Activated CD8-positive, alpha-beta T cell treated with anti-CD3 and anti-CD28 coated beads, Interleukin-2, amount 10 ng/mL, durations not matched to agents 7 days and 5 days (primary cell): ENCODE data around the gene PLP1. TPM values are rescaled to one million over a fixed set of nuclear protein-coding genes. Genes with fewer than 3 reads are reported as not detected.
"Not testable (repeated sequence)": the region's sequence is repeated elsewhere in the genome, so short reads cannot be mapped to it uniquely, and the experiment has no call there.

Experiments
- ATAC-seq: fragments of 150-1000 bp; cut with Tn5 transposase; one replicate; pipeline ENCODE4 v1.10.0; 2021; ENCODE audit warnings: moderate library complexity
- CTCF ChIA-PET: fragments of 350-600 bp; sonication (Branson Sonifier 250); formaldehyde crosslinking; loops from one replicate; lab custom pipeline; 2021; ENCODE audit warnings: antibody characterized with exemption; lab: Charles Lee
- POLR2A ChIA-PET: fragments of 350-600 bp; sonication (Branson Sonifier 250); formaldehyde crosslinking; loops from one replicate; lab custom pipeline; 2021; ENCODE audit warnings: antibody characterized with exemption; lab: Charles Lee
- DNase-seq: peaks from one replicate; pipeline ENCODE4 v3.0.0-alpha.2; 2020
- H3K27ac Mint-ChIP-seq: one replicate; pipeline ENCODE4 v1.8.0; 2021; ENCODE audit warnings: mild to moderate bottlenecking, mixed read lengths
- H3K27me3 Mint-ChIP-seq: one replicate; pipeline ENCODE4 v1.8.0; 2021; ENCODE audit warnings: low read depth, mixed read lengths
- H3K36me3 Mint-ChIP-seq: one replicate; pipeline ENCODE4 v1.8.0; 2021; ENCODE audit warnings: low read depth, mixed read lengths
- H3K4me1 Mint-ChIP-seq: one replicate; pipeline ENCODE4 v1.8.0; 2021; ENCODE audit warnings: low read depth, mixed read lengths
- H3K4me3 Mint-ChIP-seq: one replicate; pipeline ENCODE4 v1.8.0; 2021; ENCODE audit warnings: mild to moderate bottlenecking, mixed read lengths
- H3K9me3 Mint-ChIP-seq: one replicate; pipeline ENCODE4 v1.8.0; 2022; ENCODE audit warnings: mixed read lengths; ENCODE audit not compliant: insufficient read depth
- total RNA-seq, 2 experiments: library from RNA; stranded (reverse); gene quantifications; one replicate each; pipeline ENCODE4 v1.2.3, GENCODE V29; 2021

Gene PLP1
- total RNA-seq, 2 experiments from 2014 or later: not detected

DNA sequence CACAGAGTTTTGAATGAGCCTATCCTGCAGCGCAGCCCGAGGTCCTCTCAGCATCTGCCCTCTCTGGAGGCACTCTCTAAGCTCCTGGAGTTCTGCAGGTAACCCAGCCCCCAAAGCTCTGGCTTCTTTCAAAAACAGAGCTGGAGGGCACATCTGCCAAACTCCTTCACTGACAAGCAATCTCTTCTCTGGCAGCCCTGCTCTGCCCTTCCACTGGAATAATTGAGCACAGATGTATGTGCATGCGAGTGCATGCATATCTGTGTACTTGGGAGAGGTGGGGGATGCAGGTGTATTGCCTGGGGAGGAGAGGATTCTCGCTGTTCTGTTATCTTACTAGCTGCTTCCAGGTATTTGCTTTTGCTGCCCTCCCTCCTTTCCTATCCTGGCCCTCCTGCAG lies 22.2 kb upstream of the PLP1 start:
- H3K4me3 Mint-ChIP-seq: no peak overlapping the region
- H3K27ac Mint-ChIP-seq: no peak overlapping the region
- no peak for ATAC-seq
- H3K27me3 Mint-ChIP-seq: peaks cover 2% of the 10 kb centered on the region
- ChIA-PET CTCF (no interaction called here), POLR2A (no interaction called here)
- no peaks in the 10 kb centered on the region for H3K36me3 Mint-ChIP-seq
- no peaks in the 10 kb centered on the region for H3K4me1 Mint-ChIP-seq
- no peak for DNase-seq
- no peaks in the 10 kb centered on the region for H3K9me3 Mint-ChIP-seq

DNA sequence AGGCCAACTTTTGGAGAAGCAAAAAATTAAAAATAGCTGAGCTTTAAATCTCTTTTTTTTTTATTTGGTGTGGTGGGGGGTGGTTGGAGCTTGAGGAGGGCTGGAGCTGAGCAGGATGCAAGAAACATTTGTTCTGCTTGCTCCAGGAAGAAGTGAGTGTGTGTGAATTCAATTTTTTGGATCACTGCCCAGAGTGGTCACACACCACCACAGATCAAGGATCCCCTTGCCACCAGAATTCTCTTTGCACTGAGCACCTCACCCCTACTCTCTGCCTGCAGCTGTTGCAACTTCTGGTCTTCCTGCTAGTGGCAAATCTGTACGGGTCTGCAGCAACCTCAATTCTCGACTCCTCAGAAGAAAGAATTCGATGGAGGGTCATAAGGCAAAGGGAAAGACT lies 19.9 kb upstream of the PLP1 start:
- peaks cover 2% of the 10 kb centered on the region for H3K27me3 Mint-ChIP-seq
- no peaks in the 10 kb centered on the region for H3K4me1 Mint-ChIP-seq

DNA sequence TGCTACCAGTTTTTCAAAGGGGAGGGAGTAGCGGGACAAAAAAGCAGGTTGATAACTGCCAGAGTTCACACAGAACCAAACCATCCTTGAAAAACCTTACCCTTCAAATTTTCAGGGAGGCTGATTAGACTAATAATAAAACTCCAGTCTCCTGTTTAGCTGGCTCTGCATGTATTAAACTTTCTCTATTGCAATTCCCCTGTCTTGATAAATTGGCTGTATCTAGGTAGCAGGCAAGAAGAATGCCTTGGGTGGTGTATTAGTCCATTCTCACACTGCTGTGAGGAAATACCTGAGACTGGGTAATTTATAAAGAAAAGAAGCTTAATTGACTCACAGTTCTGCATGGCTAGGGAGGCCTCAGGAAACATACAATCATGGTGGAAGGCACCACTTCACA lies 18.1 kb upstream of the PLP1 start:
- ChIA-PET POLR2A (no interaction called here), CTCF (no interaction called here)
- ATAC-seq (no peak), DNase-seq (no peak)
- H3K4me1 Mint-ChIP-seq: no peaks in the 10 kb centered on the region
- no peaks in the 10 kb centered on the region for H3K36me3 Mint-ChIP-seq
- no peaks in the 10 kb centered on the region for H3K9me3 Mint-ChIP-seq
- no peak overlapping the region for H3K4me3 Mint-ChIP-seq
- peaks cover 2% of the 10 kb centered on the region for H3K27me3 Mint-ChIP-seq
- H3K27ac Mint-ChIP-seq: no peak overlapping the region

More for the DNA sequence above, 19.9 kb upstream of the PLP1 start:
- H3K27ac Mint-ChIP-seq: no peak overlapping the region
- no peak overlapping the region for H3K4me3 Mint-ChIP-seq
- ChIA-PET POLR2A (interaction anchor here (0.6 kb wide), 1 partner anchor 108 kb away, joined by 3 read pairs; no protein-coding TSS in a partner anchor), CTCF (no interaction called here)
- no peak for ATAC-seq
- no peaks in the 10 kb centered on the region for H3K36me3 Mint-ChIP-seq
- no peaks in the 10 kb centered on the region for H3K9me3 Mint-ChIP-seq
- DNase-seq: no peak

DNA sequence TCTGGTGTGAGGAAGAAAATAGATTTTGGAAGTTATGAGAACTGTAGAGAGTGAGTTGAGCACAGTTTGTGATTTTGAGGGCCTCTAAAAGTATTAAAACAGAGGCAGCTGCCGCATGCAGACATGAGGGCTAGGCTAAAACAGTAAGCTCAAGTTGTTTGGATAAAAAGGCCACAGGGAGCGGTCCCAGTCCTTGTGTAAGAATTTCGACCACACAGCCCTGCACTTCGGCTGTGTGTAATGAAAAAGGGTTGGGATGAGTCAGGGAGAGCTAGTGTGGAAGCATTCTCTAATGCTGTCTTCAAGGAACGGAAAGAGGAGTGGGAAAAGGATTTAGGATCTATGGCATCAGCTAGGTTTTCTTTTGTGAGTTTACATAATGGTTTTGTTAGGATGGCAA lies 13.1 kb upstream of the PLP1 start:
- CTCF ChIA-PET, ATAC-seq, H3K4me3 Mint-ChIP-seq, H3K27ac Mint-ChIP-seq, H3K36me3 Mint-ChIP-seq, H3K4me1 Mint-ChIP-seq, POLR2A ChIA-PET, H3K27me3 Mint-ChIP-seq, H3K9me3 Mint-ChIP-seq, DNase-seq: not testable (repeated sequence)

DNA sequence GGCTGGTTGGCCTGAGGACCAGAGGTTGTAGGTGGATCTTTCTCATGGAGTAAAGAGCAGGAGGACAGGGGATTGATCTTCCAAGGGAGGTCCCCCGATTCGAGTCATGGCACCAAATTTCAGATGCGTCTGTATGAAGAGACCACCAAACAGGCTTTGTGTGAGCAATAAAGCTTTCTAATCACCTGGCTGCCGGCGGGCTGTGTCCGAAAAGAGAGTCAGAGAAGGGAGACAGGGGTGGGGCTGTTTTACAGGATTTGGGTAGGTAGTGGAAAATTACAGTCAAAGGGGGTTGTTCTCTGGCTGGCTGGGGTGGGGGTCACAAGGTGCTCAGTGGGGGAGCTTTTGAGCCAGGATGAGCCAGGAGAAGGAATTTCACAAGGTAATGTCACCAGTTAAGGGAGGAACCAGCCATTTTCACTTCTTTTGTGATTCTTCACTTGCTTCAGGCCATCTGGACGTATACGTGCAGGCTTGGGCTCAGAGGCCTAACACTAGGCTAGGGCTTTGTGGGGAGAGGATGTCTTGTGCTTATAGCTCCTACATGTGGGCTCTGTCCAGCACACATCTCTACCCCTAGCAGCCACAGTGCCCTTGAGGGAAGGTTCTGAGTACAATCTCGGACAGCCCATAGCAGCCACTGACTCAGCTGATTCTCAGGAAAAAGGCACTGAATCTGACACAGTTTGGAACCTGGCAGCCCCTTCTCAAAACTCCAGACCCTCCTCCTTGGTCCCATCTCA lies 9.7 kb upstream of the PLP1 start:
- H3K36me3 Mint-ChIP-seq, DNase-seq, H3K27me3 Mint-ChIP-seq, H3K4me1 Mint-ChIP-seq, H3K27ac Mint-ChIP-seq, CTCF ChIA-PET, H3K9me3 Mint-ChIP-seq, POLR2A ChIA-PET, H3K4me3 Mint-ChIP-seq, ATAC-seq: not testable (repeated sequence)

DNA sequence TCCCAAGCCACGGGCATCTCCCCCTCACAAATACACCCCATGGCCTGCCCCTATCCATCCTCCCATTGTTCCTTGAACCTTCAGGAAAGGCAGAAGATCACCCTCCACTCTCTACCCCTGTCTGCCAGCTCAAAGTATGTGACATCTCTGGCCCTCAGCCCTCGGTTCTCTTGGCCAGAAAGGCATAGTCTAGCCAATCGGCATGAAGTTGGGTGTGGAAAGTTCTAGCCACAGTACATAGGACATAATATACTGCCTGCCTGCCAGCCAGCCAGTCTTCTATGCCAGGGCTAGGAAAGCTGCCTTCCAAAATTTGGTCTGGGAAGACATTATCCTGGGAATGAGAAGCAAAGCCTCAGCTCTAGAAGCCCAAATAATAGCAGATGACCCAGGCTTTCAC lies 3.2 kb upstream of the PLP1 start:
- DNase-seq: no peak
- no peaks in the 10 kb centered on the region for H3K36me3 Mint-ChIP-seq
- ChIA-PET CTCF (no interaction called here), POLR2A (no interaction called here)
- peaks cover 3% of the 10 kb centered on the region for H3K27me3 Mint-ChIP-seq
- H3K4me3 Mint-ChIP-seq: no peak overlapping the region
- ATAC-seq: no peak
- no peaks in the 10 kb centered on the region for H3K9me3 Mint-ChIP-seq
- no peaks in the 10 kb centered on the region for H3K4me1 Mint-ChIP-seq
- H3K27ac Mint-ChIP-seq: no peak overlapping the region

DNA sequence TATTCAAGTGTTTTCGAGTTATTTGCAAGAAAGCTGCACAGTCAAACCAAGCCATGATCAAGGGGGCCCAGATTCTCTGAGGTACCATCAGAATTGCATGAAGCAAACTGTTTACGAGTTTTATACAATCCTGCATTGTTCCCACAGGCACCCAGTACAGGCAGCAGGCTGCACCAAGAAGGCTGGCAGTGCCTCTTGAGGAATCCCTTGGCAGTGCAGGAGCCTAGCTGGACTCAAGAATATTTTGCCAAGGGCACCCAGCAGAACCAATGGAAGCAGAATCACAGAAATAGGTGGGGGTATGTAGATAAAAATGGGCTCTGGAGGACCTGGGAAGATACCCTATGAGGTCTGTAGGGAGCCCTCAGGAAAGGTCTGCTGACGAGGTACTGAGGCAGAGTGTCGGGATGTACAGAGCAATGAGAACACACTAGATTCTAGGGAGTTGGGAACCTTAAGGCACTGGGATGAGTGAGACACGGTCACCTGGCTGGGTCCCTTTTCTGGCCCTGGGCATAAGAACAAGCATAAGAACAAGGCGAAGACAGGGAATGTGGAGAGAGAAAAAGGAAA lies 2.5 kb upstream of the PLP1 start:
- no peak for DNase-seq
- Mint-ChIP-seq H3K27me3 (peaks cover 3% of the 10 kb centered on the region), H3K27ac (no peak overlapping the region), H3K36me3 (no peaks in the 10 kb centered on the region), H3K4me3 (no peak overlapping the region), H3K4me1 (no peaks in the 10 kb centered on the region), H3K9me3 (no peaks in the 10 kb centered on the region)
- no peak for ATAC-seq
- ChIA-PET CTCF (interaction anchor here (1.0 kb wide), 1 partner anchor 241 kb away, joined by 4 read pairs; no protein-coding TSS in a partner anchor), POLR2A (no interaction called here)

DNA sequence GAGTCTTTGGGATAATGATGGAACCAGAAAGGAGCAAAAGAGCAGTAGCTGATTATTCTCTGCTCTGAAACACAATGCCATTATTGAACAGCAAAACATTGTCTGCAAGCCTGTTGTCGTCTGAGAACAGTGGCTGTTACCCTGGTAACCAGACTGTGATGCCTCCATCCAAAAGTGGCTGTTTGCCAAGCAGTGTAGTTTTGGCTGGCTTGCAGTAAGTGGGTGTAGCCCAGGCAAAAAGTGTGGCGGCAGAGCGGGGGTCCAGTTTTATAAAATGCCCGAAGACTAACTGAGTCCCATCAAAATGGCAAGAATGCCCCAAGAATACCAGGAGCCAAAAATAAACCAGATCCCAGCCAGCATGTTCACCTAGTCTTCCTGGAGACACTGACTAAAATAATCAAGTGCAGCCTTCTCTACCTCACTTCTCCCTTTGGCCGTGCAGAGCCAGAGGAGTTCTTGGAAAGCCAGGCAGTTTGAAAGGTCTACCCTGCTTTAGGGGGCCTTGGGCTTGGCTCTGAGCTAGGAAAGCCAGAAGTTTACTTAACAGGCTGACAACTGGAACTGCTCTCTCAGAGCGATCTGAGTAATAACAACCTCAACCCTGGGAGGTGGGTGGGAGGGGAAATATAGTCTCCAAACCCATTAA lies 2.6 kb downstream of the PLP1 start:
- H3K4me3 Mint-ChIP-seq: no peak overlapping the region
- ChIA-PET CTCF (no interaction called here), POLR2A (no interaction called here)
- H3K27me3 Mint-ChIP-seq: peaks cover 3% of the 10 kb centered on the region
- ATAC-seq (no peak), DNase-seq (no peak)
- H3K36me3 Mint-ChIP-seq: no peaks in the 10 kb centered on the region
- peaks cover 7% of the 10 kb centered on the region for H3K4me1 Mint-ChIP-seq
- H3K27ac Mint-ChIP-seq: no peak overlapping the region
- H3K9me3 Mint-ChIP-seq: no peaks in the 10 kb centered on the region

DNA sequence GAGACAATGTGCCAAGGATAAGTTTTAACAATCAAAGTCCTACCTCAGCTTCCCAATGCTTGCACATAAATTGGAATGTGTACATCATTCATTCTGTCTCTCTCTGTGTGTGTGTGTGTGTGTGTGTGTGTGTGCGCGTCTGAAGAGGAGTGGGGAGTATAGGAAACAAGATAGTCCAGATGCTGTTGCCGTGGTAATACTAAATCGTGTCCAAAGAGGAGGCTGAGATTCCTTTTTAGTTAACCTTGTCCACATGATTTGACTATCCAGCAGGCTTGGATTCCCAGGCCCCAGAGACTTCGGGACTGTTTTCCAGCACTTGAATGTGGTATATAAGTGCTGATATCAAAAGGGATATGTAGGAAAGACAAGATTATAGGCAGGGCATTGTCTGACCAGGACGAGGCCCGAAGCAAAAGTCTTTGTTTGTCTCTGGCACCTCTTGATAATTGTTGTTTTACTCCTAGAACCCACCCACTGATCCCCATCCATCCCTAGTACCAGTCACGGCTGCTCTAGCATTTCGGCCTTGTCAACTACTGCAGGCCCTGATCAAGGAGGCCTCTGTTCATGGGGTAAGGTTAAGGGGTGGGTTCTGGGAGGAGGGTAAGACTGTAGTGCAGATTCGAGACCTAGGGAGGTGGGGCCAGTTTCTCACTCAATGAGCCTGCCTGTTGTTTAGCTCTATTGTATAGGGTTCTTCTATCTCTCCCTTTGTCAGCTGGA lies 3.9 kb downstream of the PLP1 start:
- no peak overlapping the region for H3K27ac Mint-ChIP-seq
- H3K4me3 Mint-ChIP-seq: no peak overlapping the region
- no peaks in the 10 kb centered on the region for H3K9me3 Mint-ChIP-seq
- DNase-seq (no peak), ATAC-seq (no peak)
- peaks cover 7% of the 10 kb centered on the region for H3K4me1 Mint-ChIP-seq
- no peaks in the 10 kb centered on the region for H3K36me3 Mint-ChIP-seq
- H3K27me3 Mint-ChIP-seq: no peaks in the 10 kb centered on the region
- ChIA-PET POLR2A (no interaction called here), CTCF (no interaction called here)

DNA sequence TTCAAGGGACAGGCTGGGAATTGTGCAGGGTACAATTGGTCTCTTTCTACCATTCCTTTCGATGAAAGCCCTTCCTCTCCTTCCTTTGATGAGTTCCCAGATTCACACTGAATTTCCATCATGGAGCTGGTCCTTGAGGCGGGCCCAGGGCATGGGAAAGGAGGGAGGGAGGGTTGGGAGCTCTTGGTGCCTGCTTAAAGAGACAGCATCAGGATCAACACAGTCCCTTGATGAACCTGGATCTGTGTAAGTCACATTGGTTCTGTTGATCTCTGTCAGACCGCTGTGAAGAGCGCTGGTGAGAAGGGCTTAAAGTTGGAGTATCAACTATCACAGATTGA lies 4.4 kb downstream of the PLP1 start:
- CTCF ChIA-PET: no interaction called here
- H3K27me3 Mint-ChIP-seq: no peaks in the 10 kb centered on the region
- POLR2A ChIA-PET: no interaction called here
- no peaks in the 10 kb centered on the region for H3K9me3 Mint-ChIP-seq
- H3K36me3 Mint-ChIP-seq: no peaks in the 10 kb centered on the region
- DNase-seq (no peak), ATAC-seq (no peak)
- no peak overlapping the region for H3K27ac Mint-ChIP-seq
- no peak overlapping the region for H3K4me3 Mint-ChIP-seq
- H3K4me1 Mint-ChIP-seq: peaks cover 7% of the 10 kb centered on the region

DNA sequence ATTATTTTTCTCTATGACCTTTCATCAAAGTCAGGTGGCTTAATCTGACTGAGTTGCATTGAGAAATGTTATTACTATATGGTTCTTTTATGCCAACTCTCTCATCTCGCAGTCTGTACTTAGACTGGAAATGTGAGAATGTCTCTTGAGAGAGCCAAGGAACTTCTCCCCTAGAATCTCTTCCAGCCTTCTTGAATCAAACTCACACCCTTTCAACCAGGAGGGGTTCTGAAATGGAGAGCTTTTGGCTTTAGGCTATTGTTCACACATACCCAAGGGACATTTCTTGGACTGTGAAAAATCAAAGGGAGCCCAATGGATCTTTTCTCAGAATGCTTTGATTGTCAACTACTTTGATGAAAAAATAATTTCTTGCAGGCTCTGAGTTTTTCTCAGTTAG lies 5.1 kb downstream of the PLP1 start:
- no peaks in the 10 kb centered on the region for H3K9me3 Mint-ChIP-seq
- H3K36me3 Mint-ChIP-seq: no peaks in the 10 kb centered on the region
- DNase-seq (no peak), ATAC-seq (no peak)
- no peak overlapping the region for H3K27ac Mint-ChIP-seq
- no peak overlapping the region for H3K4me3 Mint-ChIP-seq
- H3K4me1 Mint-ChIP-seq: peaks cover 7% of the 10 kb centered on the region
- ChIA-PET POLR2A (no interaction called here), CTCF (no interaction called here)
- no peaks in the 10 kb centered on the region for H3K27me3 Mint-ChIP-seq

DNA sequence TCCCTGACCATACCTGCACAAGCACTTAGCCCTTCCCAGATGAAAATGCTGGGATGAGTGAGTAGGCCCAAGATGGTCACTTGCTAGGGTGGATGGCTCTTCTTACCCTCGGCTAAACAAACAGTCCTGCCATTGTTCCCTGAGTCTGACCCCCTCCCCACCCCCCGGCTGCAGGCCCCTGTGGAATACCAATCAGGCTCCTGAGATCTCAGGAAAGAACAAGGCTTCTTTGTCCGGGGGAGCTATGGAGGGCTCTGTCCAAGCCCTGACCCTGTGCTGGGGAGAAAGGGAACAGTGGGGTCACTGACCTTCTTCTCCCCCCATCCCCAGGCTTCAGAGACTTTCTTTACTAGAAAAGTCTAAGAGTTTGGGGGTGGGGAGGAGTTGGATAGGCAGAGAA lies 6.0 kb downstream of the PLP1 start:
- ATAC-seq: no peak
- CTCF ChIA-PET: no interaction called here
- no peaks in the 10 kb centered on the region for H3K36me3 Mint-ChIP-seq
- no peak overlapping the region for H3K4me3 Mint-ChIP-seq
- H3K4me1 Mint-ChIP-seq: peaks cover 7% of the 10 kb centered on the region
- POLR2A ChIA-PET: no interaction called here
- no peaks in the 10 kb centered on the region for H3K9me3 Mint-ChIP-seq
- DNase-seq: no peak
- no peaks in the 10 kb centered on the region for H3K27me3 Mint-ChIP-seq
- no peak overlapping the region for H3K27ac Mint-ChIP-seq
